ENCODE measurements around the gene RIN3. TPM values are rescaled to one million over a fixed set of nuclear protein-coding genes. Genes with fewer than 3 reads are reported as not detected.
A peak's percentile ranks its signal among the peaks of the same experiment; 100 is the strongest.

The RIN3 gene
- total RNA-seq, 4 donors from 2014 or later: 4.7 to 7.9 (median 6.6) TPM

- Histone ChIP-seq H3K36me3 (no peaks in the 10 kb centered on the region), H3K27ac (no peak overlapping the region)
- TF ChIP-seq POLR2A (IDR thresholded peaks at IDR 0.05) (no peak), CTCF (IDR thresholded peaks at IDR 0.05) (no peak)
Measured at GRCh38 chr14:92507174-92507768, 6.3 kb upstream of the RIN3 start.

GRCh38 chr14:92510972-92511371 lies 2.6 kb upstream of the RIN3 start:
- H3K4me3 ChIP-seq (replicated peaks in 1 of 3): no peak overlapping the region
- H3K4me1 ChIP-seq: peaks cover 0 to 8% of the 10 kb centered on the region in 2 donors
- H3K9me3 ChIP-seq: no peaks in the 10 kb centered on the region
- no peak for DNase-seq
- no peaks in the 10 kb centered on the region for H3K27me3 ChIP-seq
- no peak overlapping the region for H3K27ac ChIP-seq
- 93 to 94% methylated on average over 2 of the region's 2 CpGs for WGBS, 2 donors
- H3K36me3 ChIP-seq: no peaks in the 10 kb centered on the region
- intact Hi-C loops (cut with DNase I): no loop called here
- TF ChIP-seq CTCF (IDR thresholded peaks at IDR 0.05): no peak
- no peak for TF ChIP-seq POLR2A (IDR thresholded peaks at IDR 0.05)

More at GRCh38 chr14:92507174-92507768, 6.3 kb upstream of the RIN3 start:
- no peaks in the 10 kb centered on the region for H3K9me3 ChIP-seq
- H3K4me1 ChIP-seq: no peaks in the 10 kb centered on the region
- no peak overlapping the region for H3K4me3 ChIP-seq (replicated peaks in 1 of 3)
- 52 to 69% methylated on average over 4 of the region's 4 CpGs for WGBS, 2 donors
- intact Hi-C loops (cut with DNase I): no loop called here
- H3K27me3 ChIP-seq: no peaks in the 10 kb centered on the region
- no peak for DNase-seq

GRCh38 chr14:92511453-92512238 lies 1.9 kb upstream of the RIN3 start:
- intact Hi-C loops (cut with DNase I): no loop called here
- Histone ChIP-seq H3K4me3 (replicated peaks in 1 of 3) (no peak overlapping the region), H3K27ac (no peak overlapping the region), H3K36me3 (no peaks in the 10 kb centered on the region), H3K9me3 (no peaks in the 10 kb centered on the region), H3K4me1 (peaks cover 0 to 8% of the 10 kb centered on the region in 2 donors), H3K27me3 (no peaks in the 10 kb centered on the region)
- no peak for DNase-seq
- 79 to 84% methylated on average over 6 of the region's 6 CpGs for WGBS, 2 donors
- TF ChIP-seq CTCF (IDR thresholded peaks at IDR 0.05): no peak
- no peak for TF ChIP-seq POLR2A (IDR thresholded peaks at IDR 0.05)

GRCh38 chr14:92512807-92513203 lies 776 bp upstream of the RIN3 start:
- Histone ChIP-seq H3K4me1 (peaks cover 0 to 8% of the 10 kb centered on the region in 2 donors), H3K27me3 (no peaks in the 10 kb centered on the region), H3K9me3 (no peaks in the 10 kb centered on the region), H3K36me3 (no peaks in the 10 kb centered on the region), H3K27ac (no peak overlapping the region), H3K4me3 (replicated peaks in 1 of 3) (peak overlapping the region in 1 of 3 donors; percentile 31)
- TF ChIP-seq POLR2A (IDR thresholded peaks at IDR 0.05): no peak
- no peak for TF ChIP-seq CTCF (IDR thresholded peaks at IDR 0.05)
- intact Hi-C loops (cut with DNase I): no loop called here
- 69 to 72% methylated on average over 7 to 9 of the region's 9 CpGs for WGBS, 2 donors
- DNase-seq: no peak
